Duodenal mucosa (tissue), 2 donors: Measurements from ENCODE around the gene KRT83.
"Not testable (repeated sequence)": the region's sequence is repeated elsewhere in the genome, so short reads cannot be mapped to it uniquely, and the experiment has no call there.

ENCODE experiments used
- H3K27ac ChIP-seq: one replicate; pipeline ENCODE4 v1.7.0; 2013; ENCODE audit warnings: low read depth, low read length
- H3K27me3 ChIP-seq, 2 donors: one replicate each; pipeline ENCODE4 v1.7.0; 2013; ENCODE audit warnings: low read length in 2 of 2, control low read depth in 1 of 2; ENCODE audit not compliant: insufficient read depth in 2 of 2, control insufficient read depth in 1 of 2
- H3K36me3 ChIP-seq, 2 donors: one replicate each; pipeline ENCODE4 v1.7.0; 2013; ENCODE audit warnings: low read length in 2 of 2, control low read depth in 1 of 2; ENCODE audit not compliant: insufficient read depth in 2 of 2, control insufficient read depth in 1 of 2
- H3K4me1 ChIP-seq, 2 donors: one replicate each; pipeline ENCODE4 v1.7.0; 2013; ENCODE audit warnings: low read length in 2 of 2, control low read depth in 1 of 2; ENCODE audit not compliant: insufficient read depth in 2 of 2, control insufficient read depth in 1 of 2
- H3K4me3 ChIP-seq, 2 donors: one replicate each; pipeline ENCODE4 v1.7.0; 2013; ENCODE audit warnings: low read length in 2 of 2, low read depth in 1 of 2
- H3K9ac ChIP-seq, 2 donors: one replicate each; pipeline ENCODE4 v1.7.0; 2013; ENCODE audit warnings: low read length in 2 of 2, low read depth in 1 of 2
- H3K9me3 ChIP-seq, 2 donors: one replicate each; pipeline ENCODE4 v1.7.0; 2013; ENCODE audit warnings: low read length in 2 of 2, control low read depth in 1 of 2; ENCODE audit not compliant: control insufficient read depth in 1 of 2

Gene KRT83

GRCh38 chr12:52291267-52291935 is 29.8 kb downstream of the KRT83 start, which contains the start of gene KRT81:
KRT81 (minus strand) TSS chr12:52291534; CDS start chr12:52291465, 69 bp downstream.
- H3K36me3 ChIP-seq: no peaks in the 10 kb centered on the region

DNA sequence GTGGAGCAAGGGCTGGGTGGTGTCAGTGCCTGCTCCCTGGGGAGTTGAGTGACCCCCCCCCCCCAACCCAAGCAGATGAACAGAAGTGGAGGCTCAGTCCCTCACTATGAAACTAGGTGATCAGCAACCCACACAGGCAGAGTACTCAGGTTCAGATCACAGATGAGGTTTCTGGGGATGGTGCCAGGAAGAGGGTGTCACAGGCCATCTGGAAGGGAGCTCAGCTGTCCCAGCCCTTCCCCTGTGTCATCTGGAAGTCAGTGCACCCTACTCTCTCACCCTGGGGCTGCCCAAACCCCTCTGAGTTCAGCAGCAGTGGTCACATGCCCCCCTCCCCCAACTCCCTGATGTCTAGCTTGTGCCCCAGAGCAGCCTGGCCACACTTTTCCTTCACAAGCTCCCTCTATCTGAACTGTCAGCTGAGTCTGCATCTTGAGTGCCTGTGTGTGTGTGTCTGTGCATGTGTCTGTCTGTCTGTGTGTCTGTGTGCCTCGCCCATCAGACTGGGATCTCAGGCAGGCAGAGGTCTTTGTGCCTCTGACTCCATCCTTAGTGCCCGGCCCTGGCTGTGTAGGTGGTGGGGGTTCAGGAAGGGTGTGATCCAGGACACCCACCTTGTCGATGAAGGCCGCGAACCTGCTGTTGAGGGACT is 30.6 kb downstream of the KRT83 start:
- not testable (repeated sequence) for H3K4me3 ChIP-seq, H3K27me3 ChIP-seq, H3K9me3 ChIP-seq, H3K9ac ChIP-seq, H3K36me3 ChIP-seq, H3K4me1 ChIP-seq, H3K27ac ChIP-seq

More at GRCh38 chr12:52291267-52291935, 29.8 kb downstream of the KRT83 start, which contains the start of gene KRT81:
- H3K9me3 ChIP-seq: no peaks in the 10 kb centered on the region
- no peaks in the 10 kb centered on the region for H3K4me1 ChIP-seq
- no peak within 1 kb of the TSS for H3K9ac ChIP-seq
- H3K27me3 ChIP-seq: no peaks in the 10 kb centered on the region
- H3K4me3 ChIP-seq: no peak within 1 kb of the TSS
- H3K27ac ChIP-seq: no peak within 1 kb of the TSS

GRCh38 chr12:52287816-52288805 is 33.1 kb downstream of the KRT83 start:
- H3K9ac ChIP-seq, H3K9me3 ChIP-seq, H3K27ac ChIP-seq, H3K4me3 ChIP-seq, H3K36me3 ChIP-seq, H3K4me1 ChIP-seq, H3K27me3 ChIP-seq: not testable (repeated sequence)

DNA sequence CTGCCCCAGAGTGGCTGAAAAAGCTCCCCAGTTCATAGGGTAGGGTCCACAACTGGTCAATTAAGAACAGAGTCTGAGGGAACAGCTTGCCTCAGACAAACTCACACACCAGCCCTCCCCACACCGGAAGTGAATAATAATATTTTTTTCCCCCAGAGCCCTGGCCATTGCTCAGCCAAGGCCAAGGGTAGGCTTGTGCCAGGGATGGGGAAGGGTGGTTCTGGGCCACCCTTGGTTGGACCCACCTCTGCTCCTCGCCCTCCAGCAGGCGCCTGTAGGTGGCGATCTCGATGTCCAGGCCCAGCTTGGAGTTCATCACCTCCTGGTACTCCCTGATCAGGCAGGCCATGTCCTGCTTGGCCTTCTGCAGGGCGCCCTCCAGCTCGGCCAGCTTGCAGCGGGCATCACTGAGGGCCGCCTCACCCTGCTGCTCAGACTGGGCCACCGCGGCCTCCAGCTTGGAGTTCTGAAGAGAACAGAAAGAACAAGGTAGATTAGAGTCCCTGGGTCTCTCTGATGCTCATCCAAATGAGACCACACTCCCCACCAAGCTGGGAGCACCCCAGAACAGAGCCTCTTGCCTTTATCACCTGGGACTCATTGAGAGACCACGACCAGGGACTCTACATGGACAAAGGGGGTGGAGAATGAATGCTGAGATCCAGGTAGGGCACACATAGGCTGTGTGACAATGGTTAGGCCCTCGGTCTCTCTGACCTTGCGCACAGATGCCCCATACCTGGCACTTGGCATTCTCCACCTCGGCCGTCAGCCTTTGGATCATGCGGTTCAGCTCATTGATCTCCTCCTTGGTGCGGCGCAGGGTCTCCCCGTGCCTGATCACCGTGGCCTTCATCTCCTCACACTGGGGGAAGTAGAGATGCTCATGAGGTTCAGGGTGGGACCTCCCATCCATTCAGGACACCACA is 34.1 kb downstream of the KRT83 start:
- H3K27ac ChIP-seq, H3K9ac ChIP-seq, H3K27me3 ChIP-seq, H3K9me3 ChIP-seq, H3K36me3 ChIP-seq, H3K4me3 ChIP-seq, H3K4me1 ChIP-seq: not testable (repeated sequence)

DNA sequence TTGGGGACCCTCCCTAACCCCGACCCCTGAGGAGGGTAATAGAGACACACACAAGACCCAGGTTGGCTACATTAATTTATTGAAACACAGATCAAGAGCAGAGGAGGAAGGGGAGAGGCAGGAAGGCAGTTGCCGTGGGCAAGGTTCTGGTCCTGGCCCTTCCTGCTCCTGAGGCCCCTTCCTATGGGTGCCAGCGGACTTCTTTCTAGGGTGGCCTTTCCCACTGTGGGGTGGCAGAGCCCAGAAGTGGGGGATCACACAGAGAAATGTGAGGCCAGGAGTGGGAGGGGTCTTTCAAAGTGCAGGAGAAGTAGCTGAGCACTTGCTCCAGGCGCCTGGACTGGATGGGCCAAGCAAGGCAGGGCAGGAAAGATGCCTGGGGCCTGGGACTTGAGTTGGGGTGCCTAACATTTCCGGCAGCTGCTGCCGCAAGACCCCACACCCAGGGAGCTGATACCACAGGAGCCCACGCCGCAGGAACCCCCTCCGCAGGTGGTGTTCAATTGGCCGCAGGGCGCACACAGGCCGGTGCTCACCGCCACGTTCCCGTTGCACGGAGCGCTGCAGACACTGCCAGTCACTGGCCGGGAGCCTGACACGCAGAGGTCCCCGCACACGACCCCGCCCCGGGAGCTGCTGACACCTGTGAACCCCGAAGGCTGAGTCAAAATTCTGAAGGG is 35.2 kb downstream of the KRT83 start:
- H3K27me3 ChIP-seq: no peaks in the 10 kb centered on the region
- no peaks in the 10 kb centered on the region for H3K9me3 ChIP-seq
- H3K36me3 ChIP-seq: no peaks in the 10 kb centered on the region
- H3K9ac ChIP-seq: no peak overlapping the region
- H3K27ac ChIP-seq: no peak overlapping the region
- H3K4me3 ChIP-seq: no peak overlapping the region
- no peaks in the 10 kb centered on the region for H3K4me1 ChIP-seq

DNA sequence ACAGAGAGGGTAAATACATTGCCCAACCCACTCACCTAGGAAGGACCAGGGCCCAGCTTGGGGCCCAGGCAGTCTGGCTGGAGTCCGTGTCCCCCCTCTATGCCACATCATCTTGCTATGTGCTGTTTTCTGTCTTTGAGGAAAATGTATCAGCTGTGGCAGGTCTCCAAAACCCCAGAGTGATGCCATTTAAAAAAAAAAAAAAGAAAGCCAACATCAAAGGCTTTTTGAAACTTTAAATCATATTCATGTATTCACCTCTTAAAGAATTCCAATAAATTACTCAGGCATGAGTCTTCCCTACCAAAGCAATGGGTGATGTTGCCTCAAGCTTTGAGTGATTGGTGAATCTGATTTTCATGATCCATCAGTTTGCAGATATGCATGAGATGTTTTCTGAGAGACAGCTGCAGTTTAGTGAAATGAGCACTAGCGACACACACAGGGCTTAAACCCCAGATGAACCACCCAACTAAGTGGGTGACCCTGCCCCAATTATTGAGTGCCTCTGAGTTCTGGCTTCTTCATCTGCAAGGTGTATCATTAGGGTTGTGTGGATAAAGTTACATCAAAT is 35.9 kb downstream of the KRT83 start:
- Histone ChIP-seq H3K9me3 (no peaks in the 10 kb centered on the region), H3K4me3 (no peak overlapping the region), H3K36me3 (no peaks in the 10 kb centered on the region), H3K27ac (no peak overlapping the region), H3K4me1 (peaks cover 0 to 7% of the 10 kb centered on the region in 2 donors), H3K27me3 (no peaks in the 10 kb centered on the region), H3K9ac (no peak overlapping the region)

DNA sequence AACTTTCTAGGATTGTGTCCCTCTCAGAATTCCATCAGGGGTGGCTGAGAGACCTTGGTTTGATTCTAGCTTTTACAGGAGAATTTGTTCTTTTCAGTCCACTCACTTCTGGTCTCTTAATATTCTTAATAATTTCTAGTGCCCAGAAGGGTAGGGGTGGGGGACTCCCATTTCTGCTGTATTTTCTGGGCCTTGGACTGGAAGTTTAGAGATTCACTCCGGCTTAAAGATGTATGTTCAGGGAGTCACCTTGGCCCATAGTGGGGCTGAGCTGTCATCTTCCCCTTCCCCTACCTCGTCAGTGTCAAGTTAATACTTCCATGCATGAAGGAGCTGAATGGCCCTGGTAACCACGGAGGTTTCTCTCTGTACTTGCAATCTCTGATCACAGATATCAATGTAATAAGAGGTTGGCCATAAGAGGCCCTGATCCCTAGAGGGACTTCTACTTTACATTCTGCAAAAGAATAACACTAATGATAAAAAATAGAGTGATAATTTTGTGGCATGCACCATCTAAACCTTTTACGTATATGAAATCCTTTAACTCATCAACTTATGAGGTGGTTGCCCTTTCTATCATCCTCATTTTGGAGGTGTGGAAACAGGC is 36.5 kb downstream of the KRT83 start:
- no peak overlapping the region for H3K4me3 ChIP-seq
- H3K36me3 ChIP-seq: no peaks in the 10 kb centered on the region
- H3K4me1 ChIP-seq: peaks cover 0 to 9% of the 10 kb centered on the region in 2 donors
- no peaks in the 10 kb centered on the region for H3K27me3 ChIP-seq
- no peak overlapping the region for H3K9ac ChIP-seq
- no peaks in the 10 kb centered on the region for H3K9me3 ChIP-seq
- H3K27ac ChIP-seq: no peak overlapping the region

DNA sequence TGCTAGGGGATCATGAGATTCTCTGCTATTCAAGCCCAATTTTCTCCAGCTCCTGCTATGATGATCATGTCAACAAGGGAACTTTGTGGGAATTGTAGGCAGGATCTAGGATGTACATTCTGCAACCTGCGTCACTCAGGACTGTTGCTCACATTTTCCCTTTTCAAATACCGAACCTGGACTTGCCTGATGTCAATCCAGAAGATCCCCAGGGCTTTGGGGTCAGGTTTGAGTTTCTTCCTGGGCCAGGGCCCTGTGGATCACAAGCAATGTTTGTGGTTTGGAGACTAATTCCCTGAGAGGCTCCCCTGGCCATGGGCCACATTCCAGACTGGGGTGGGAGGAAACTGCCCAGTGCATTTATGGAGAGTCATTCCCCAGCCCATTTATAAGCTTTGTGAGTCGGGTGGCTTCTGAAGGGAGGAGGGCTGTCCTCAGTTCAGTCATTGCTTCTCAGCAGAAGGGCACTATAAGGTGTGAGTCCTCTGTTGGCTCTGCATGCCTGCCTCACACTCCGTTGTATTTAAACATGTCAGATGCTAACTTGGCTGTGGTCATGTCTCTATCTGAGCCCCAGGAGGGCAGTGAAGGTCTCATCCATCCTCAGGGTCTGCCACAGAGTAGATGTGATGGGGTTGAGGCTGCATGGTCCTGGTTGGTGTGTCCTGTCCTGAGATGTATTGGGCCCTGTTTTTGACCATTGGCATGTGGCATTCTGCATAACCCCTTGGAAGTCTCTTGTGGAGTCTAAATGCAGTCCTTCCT is 40.2 kb downstream of the KRT83 start:
- Histone ChIP-seq H3K4me1 (peaks cover 11 to 23% of the 10 kb centered on the region in 2 donors), H3K36me3 (no peaks in the 10 kb centered on the region), H3K4me3 (no peak overlapping the region), H3K9ac (no peak overlapping the region), H3K9me3 (no peaks in the 10 kb centered on the region), H3K27me3 (peaks cover 0 to 6% of the 10 kb centered on the region in 2 donors), H3K27ac (no peak overlapping the region)
